IPS-18c (cell line): Measurements from ENCODE around the gene CKAP2L.
"Not testable (repeated sequence)": the region's sequence is repeated elsewhere in the genome, so short reads cannot be mapped to it uniquely, and the experiment has no call there.

Experiments
- H3K4me3 ChIP-seq: 2 replicates; pipeline ENCODE4 v1.7.0; 2013; ENCODE audit warnings: low read depth, mild to moderate bottlenecking, low read length, moderate library complexity; ENCODE audit not compliant: insufficient read depth
- H3K9me3 ChIP-seq: one replicate; pipeline ENCODE4 v1.6.1; 2013; ENCODE audit warnings: mild to moderate bottlenecking, low read length, moderate library complexity; ENCODE audit not compliant: control insufficient read depth, insufficient read depth

Gene CKAP2L

GRCh38 chr2:112706947-112707346, 57.5 kb downstream of the CKAP2L start:
- not testable (repeated sequence) for H3K9me3 ChIP-seq, H3K4me3 ChIP-seq

- H3K9me3 ChIP-seq: no peaks in the 10 kb centered on the region
- H3K4me3 ChIP-seq: no peak overlapping the region
Measured at GRCh38 chr2:112706170-112706664, 58.2 kb downstream of the CKAP2L start.

GRCh38 chr2:112705575-112705974, 58.8 kb downstream of the CKAP2L start:
- H3K9me3 ChIP-seq: no peaks in the 10 kb centered on the region
- H3K4me3 ChIP-seq: no peak overlapping the region

- H3K9me3 ChIP-seq: no peaks in the 10 kb centered on the region
- no peak overlapping the region for H3K4me3 ChIP-seq
Measured at GRCh38 chr2:112703684-112704083, 60.7 kb downstream of the CKAP2L start.

- no peak overlapping the region for H3K4me3 ChIP-seq
- no peaks in the 10 kb centered on the region for H3K9me3 ChIP-seq
Measured at GRCh38 chr2:112701052-112701451, 63.4 kb downstream of the CKAP2L start.

- no peaks in the 10 kb centered on the region for H3K9me3 ChIP-seq
- no peak overlapping the region for H3K4me3 ChIP-seq
Measured at GRCh38 chr2:112699984-112700667, 64.3 kb downstream of the CKAP2L start.

- Histone ChIP-seq H3K4me3 (no peak overlapping the region), H3K9me3 (no peaks in the 10 kb centered on the region)
Measured at GRCh38 chr2:112698834-112699515, 65.4 kb downstream of the CKAP2L start.

- H3K9me3 ChIP-seq: no peaks in the 10 kb centered on the region
- H3K4me3 ChIP-seq: no peak overlapping the region
Measured at GRCh38 chr2:112694182-112694581, 70.2 kb downstream of the CKAP2L start.

- H3K4me3 ChIP-seq: no peak overlapping the region
- H3K9me3 ChIP-seq: no peaks in the 10 kb centered on the region
Measured at GRCh38 chr2:112693596-112693995, 70.8 kb downstream of the CKAP2L start.

- no peaks in the 10 kb centered on the region for H3K9me3 ChIP-seq
- no peak overlapping the region for H3K4me3 ChIP-seq
Measured at GRCh38 chr2:112692918-112693317, 71.5 kb downstream of the CKAP2L start.

- Histone ChIP-seq H3K4me3 (no peak overlapping the region), H3K9me3 (no peaks in the 10 kb centered on the region)
Measured at GRCh38 chr2:112692495-112692911, 71.9 kb downstream of the CKAP2L start.

GRCh38 chr2:112691881-112692281, 72.5 kb downstream of the CKAP2L start:
- Histone ChIP-seq H3K4me3 (no peak overlapping the region), H3K9me3 (no peaks in the 10 kb centered on the region)

- H3K4me3 ChIP-seq: no peak overlapping the region
- H3K9me3 ChIP-seq: no peaks in the 10 kb centered on the region
Measured at GRCh38 chr2:112690853-112691401, 73.5 kb downstream of the CKAP2L start.

- no peak overlapping the region for H3K4me3 ChIP-seq
- H3K9me3 ChIP-seq: peaks cover 2% of the 10 kb centered on the region
Measured at GRCh38 chr2:112688086-112688880, 76.1 kb downstream of the CKAP2L start.

- Histone ChIP-seq H3K4me3 (no peak overlapping the region), H3K9me3 (peaks cover 2% of the 10 kb centered on the region)
Measured at GRCh38 chr2:112687522-112687921, 76.9 kb downstream of the CKAP2L start.
